Measurements from ENCODE around the gene MOB3B. TPM values are rescaled to one million over a fixed set of nuclear protein-coding genes. Genes with fewer than 3 reads are reported as not detected.

Gene MOB3B
- total RNA-seq, 2 donors from 2014 or later, result 4.3 to 6.0 TPM

DNA sequence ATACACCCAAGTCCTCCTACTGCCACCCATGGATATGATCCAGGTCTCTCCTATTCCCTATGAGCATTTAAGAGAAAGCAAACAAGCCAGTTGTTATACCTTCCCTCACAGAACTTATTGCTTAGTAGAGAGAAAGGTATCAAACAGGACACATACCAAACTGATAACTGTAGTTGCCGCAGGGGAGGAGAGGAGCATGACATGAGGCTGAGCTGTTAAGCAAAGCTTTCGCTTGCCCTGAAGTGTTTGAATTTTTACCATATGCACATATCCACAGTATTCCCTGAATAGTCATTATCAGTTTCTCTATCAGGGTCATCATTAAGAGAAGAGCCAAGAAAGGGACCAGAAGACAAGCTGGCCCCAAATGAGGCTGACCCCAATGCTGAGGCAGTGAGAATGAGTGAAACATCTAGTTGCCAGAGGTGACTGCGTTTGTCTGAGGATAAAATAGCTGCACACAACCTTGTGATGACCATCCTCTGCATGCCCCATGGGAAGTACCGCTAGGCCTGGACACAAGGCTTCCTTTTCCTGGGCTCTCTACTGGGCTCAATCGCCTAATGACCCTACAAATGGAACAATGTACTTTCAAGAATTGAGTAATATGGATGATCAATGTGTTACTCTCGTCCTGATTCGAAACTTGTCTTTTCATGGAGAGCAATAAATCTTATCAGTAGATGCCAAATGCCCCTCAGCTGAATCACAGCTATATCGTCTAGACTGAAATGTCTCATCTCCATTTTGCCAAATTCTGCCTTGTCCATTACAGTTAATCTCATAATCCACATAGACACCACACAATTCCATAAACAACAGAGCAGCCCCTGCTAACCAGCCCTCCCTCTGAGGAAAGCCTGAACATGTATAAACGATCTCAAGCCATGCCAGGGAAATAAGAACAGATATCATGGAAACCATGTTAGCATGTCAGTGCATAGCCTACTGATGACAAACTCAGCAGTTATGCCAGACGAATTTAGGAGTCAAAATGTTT lies 9.8 kb downstream of the MOB3B start:
- intact Hi-C loops (cut with DNase I), result no loop called here
- Histone ChIP-seq H3K4me1 (peaks cover 2% of the 10 kb centered on the region), H3K36me3 (replicated peaks in 1 of 2; ENCODE audit: insufficient read depth in 1 of 2, low read depth in 2 of 2) (no peaks in the 10 kb centered on the region), H3K27ac (no peak overlapping the region), H3K9me3 (no peaks in the 10 kb centered on the region), H3K27me3 (no peaks in the 10 kb centered on the region), H3K4me3 (no peak overlapping the region)
- ATAC-seq (no peak), DNase-seq (no peak)
- WGBS, 2 donors, result 80 to 81% methylated on average over 10 of the region's 10 CpGs
- TF ChIP-seq POLR2A (IDR thresholded peaks at IDR 0.05), result no peak
- TF ChIP-seq, protein P1, sequence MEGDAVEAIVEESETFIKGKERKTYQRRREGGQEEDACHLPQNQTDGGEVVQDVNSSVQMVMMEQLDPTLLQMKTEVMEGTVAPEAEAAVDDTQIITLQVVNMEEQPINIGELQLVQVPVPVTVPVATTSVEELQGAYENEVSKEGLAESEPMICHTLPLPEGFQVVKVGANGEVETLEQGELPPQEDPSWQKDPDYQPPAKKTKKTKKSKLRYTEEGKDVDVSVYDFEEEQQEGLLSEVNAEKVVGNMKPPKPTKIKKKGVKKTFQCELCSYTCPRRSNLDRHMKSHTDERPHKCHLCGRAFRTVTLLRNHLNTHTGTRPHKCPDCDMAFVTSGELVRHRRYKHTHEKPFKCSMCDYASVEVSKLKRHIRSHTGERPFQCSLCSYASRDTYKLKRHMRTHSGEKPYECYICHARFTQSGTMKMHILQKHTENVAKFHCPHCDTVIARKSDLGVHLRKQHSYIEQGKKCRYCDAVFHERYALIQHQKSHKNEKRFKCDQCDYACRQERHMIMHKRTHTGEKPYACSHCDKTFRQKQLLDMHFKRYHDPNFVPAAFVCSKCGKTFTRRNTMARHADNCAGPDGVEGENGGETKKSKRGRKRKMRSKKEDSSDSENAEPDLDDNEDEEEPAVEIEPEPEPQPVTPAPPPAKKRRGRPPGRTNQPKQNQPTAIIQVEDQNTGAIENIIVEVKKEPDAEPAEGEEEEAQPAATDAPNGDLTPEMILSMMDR (IDR thresholded peaks at IDR 0.05), result no peak

DNA sequence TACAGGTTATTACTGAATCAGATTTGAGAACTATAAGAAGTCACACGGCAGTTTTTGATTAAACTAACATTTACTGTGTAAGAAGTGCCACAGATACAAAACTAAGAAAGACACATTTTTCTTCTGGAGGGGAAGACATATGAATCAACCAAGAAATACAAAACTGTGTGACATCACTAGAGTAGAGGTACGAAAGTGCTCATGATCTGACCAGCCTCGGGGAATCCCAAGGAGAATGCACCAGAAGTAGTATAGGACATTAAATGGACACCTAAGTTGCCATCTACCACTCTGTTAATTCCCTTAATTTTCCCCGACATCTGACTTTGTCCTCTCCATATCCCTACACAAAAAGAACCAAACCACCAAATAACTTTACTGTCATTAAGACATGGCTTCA lies 10.8 kb downstream of the MOB3B start:
- Histone ChIP-seq H3K4me1 (peaks cover 9% of the 10 kb centered on the region), H3K9me3 (no peaks in the 10 kb centered on the region), H3K27me3 (no peaks in the 10 kb centered on the region), H3K4me3 (no peak overlapping the region), H3K36me3 (replicated peaks in 1 of 2; ENCODE audit: insufficient read depth in 1 of 2, low read depth in 2 of 2) (no peaks in the 10 kb centered on the region), H3K27ac (no peak overlapping the region)
- TF ChIP-seq, protein P1 (IDR thresholded peaks at IDR 0.05), result no peak
- no peak for TF ChIP-seq POLR2A (IDR thresholded peaks at IDR 0.05)
- intact Hi-C loops (cut with DNase I), result no loop called here
- WGBS, 2 donors, result 86 to 88% methylated on average over 4 of the region's 4 CpGs
- ATAC-seq (no peak), DNase-seq (no peak)

DNA sequence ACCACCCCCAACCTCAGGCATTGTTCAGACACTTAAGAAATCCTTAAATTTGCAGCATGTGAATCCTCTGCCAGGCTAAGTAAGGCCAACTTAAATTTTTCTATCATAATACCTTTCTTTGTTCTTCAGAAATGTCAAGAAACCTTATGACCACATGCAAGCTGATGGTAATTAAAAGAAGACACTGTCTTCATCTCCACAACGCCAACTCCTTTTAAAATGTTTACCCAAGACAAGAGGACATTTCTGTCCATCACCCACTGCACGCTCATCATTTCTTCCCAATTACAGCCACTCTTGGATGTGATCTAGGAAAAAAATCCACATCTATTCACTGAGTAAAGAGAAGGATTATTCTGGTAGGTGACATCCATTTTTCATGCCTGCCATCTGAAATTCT lies 11.6 kb downstream of the MOB3B start:
- ATAC-seq, result no peak
- Histone ChIP-seq H3K4me1 (peaks cover 9% of the 10 kb centered on the region), H3K4me3 (no peak overlapping the region), H3K27me3 (no peaks in the 10 kb centered on the region), H3K36me3 (replicated peaks in 1 of 2; ENCODE audit: insufficient read depth in 1 of 2, low read depth in 2 of 2) (no peaks in the 10 kb centered on the region), H3K9me3 (no peaks in the 10 kb centered on the region), H3K27ac (no peak overlapping the region)
- TF ChIP-seq POLR2A (IDR thresholded peaks at IDR 0.05), result no peak
- TF ChIP-seq, protein P1 (IDR thresholded peaks at IDR 0.05), result no peak
- 93 to 98% methylated on average over 2 of the region's 2 CpGs for WGBS, 2 donors
- no peak for DNase-seq
- intact Hi-C loops (cut with DNase I), result no loop called here

DNA sequence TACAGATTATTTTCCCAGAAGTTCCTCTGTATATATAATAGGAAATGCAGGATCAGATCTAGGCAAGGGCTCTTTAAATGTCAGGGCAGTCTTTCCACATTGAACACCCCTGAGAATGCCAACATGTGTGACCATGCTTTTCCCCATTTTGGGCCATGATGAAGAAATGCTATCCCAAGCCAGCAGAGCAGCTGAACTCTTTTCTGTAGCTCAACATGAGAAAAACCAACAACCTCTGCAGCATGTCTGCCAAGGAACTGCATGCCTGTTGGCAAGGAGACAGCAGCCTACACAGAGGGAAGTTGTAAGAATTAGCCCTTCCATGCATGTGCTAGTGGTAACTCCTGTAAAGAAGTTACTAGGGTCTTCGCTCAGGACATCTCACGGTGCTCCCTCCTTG lies 15.1 kb downstream of the MOB3B start:
- Histone ChIP-seq H3K4me3 (no peak overlapping the region), H3K4me1 (peaks cover 9% of the 10 kb centered on the region), H3K27me3 (no peaks in the 10 kb centered on the region), H3K36me3 (replicated peaks in 1 of 2; ENCODE audit: insufficient read depth in 1 of 2, low read depth in 2 of 2) (no peaks in the 10 kb centered on the region), H3K9me3 (no peaks in the 10 kb centered on the region), H3K27ac (peak overlapping the region in 2 of 4 donors; percentile 3 to 22)
- no peak for TF ChIP-seq POLR2A (IDR thresholded peaks at IDR 0.05)
- TF ChIP-seq, protein P1 (IDR thresholded peaks at IDR 0.05), result no peak
- DNase-seq (peak; percentile 60 to 82 (median 80)), ATAC-seq (peak; percentile 92)
- 48 to 83% methylated on average over 2 of the region's 2 CpGs for WGBS, 2 donors
- intact Hi-C loops (cut with DNase I), result no loop called here
